Left ventricle myocardium superior (tissue), 1 donor: Measurements from ENCODE around the gene SEC14L3. TPM values are rescaled to one million over a fixed set of nuclear protein-coding genes. Genes with fewer than 3 reads are reported as not detected.

ENCODE experiments used
- total RNA-seq: library from RNA; stranded (reverse); fragmentation: NEBNext Ultra II Directional; extraction: Animal tissue kit (Norgen Biotek cat#: 25700); gene quantifications from one replicate; pipeline ENCODE4 v1.2.1, GENCODE V29; 2021
- donor health status: DM: no; HTN: yes; CAD: no; lungs with severe emphysema.

SEC14L3 gene
- total RNA-seq, 1 donor from 2014 or later: not detected

Other genes starting within 250 kb of the SEC14L3 start
- gene LIF, start 225.3 kb downstream of the SEC14L3 start, total RNA-seq: 0.64 TPM
- not detected for gene OSM, start 205.2 kb downstream of the SEC14L3 start, total RNA-seq
- 7.6 TPM for gene CASTOR1, start 182.5 kb downstream of the SEC14L3 start, total RNA-seq
- gene TBC1D10A, start 145.1 kb downstream of the SEC14L3 start, total RNA-seq: 6.2 TPM
- gene SF3A1, start 115.1 kb downstream of the SEC14L3 start, total RNA-seq: 104 TPM
- 0.37 TPM for gene CCDC157, start 115.0 kb downstream of the SEC14L3 start, total RNA-seq
- 5.4 TPM for gene RNF215, start 84.6 kb downstream of the SEC14L3 start, total RNA-seq
- gene SEC14L2, start 75.0 kb downstream of the SEC14L3 start, total RNA-seq: 0.82 TPM
- gene MTFP1, start 46.2 kb downstream of the SEC14L3 start, total RNA-seq: 16.3 TPM
- not detected for gene SEC14L4, start 33.7 kb upstream of the SEC14L3 start, total RNA-seq
- gene SEC14L6, start 74.7 kb upstream of the SEC14L3 start, total RNA-seq: not detected
- gene GAL3ST1, start 102.6 kb upstream of the SEC14L3 start, total RNA-seq: 0.57 TPM
- gene PES1, start 119.9 kb upstream of the SEC14L3 start, total RNA-seq: 21.6 TPM
- 14.6 TPM for gene TCN2, start 135.2 kb upstream of the SEC14L3 start, total RNA-seq
- gene SLC35E4, start 163.8 kb upstream of the SEC14L3 start, total RNA-seq: 3.1 TPM
- 2.5 TPM for gene DUSP18, start 195.9 kb upstream of the SEC14L3 start, total RNA-seq
- gene OSBP2, start 222.9 kb upstream of the SEC14L3 start, total RNA-seq: 16.0 TPM